H1 (cell line): Measurements from ENCODE around the gene ZDHHC22. TPM values are rescaled to one million over a fixed set of nuclear protein-coding genes. Genes with fewer than 3 reads are reported as not detected.

ENCODE experiments used
- MAFK ChIP-seq: IDR thresholded peaks from 2 replicates; pipeline ENCODE4 v1.6.1; 2012; ENCODE audit warnings: low read depth, mild to moderate bottlenecking, improper control_type of control experiment, low read length
- RBBP5 ChIP-seq: IDR thresholded peaks from 2 replicates; pipeline ENCODE4 v1.7.1; 2012; ENCODE audit warnings: low read depth, mild to moderate bottlenecking, inconsistent platforms, low read length, moderate library complexity, borderline replicate concordance
- SIN3A ChIP-seq, 2 experiments: IDR thresholded peaks in 1 of 2; conservative IDR thresholded peaks in 1 of 2; 2 replicates each; pipeline ENCODE4 v1.6.1; 2011 to 2012; ENCODE audit warnings: low read length in 2 of 2, improper control_type of control experiment in 1 of 2, low read depth in 1 of 2, mild to moderate bottlenecking in 1 of 2
- SUZ12 ChIP-seq: fragments of 200-600 bp; sonication (generic); IDR thresholded peaks from 2 replicates; pipeline ENCODE4 v1.6.1; 2012; ENCODE audit warnings: mild to moderate bottlenecking, inconsistent platforms, low read length, moderate library complexity, mixed read lengths
- TAF1 ChIP-seq: IDR thresholded peaks from 2 replicates; pipeline ENCODE4 v1.6.1; 2011; ENCODE audit warnings: mild to moderate bottlenecking, low read depth, low read length
- polyA plus RNA-seq, 7 experiments: library from polyadenylated mRNA; depleted of rRNA in 3 of 7; stranded (reverse) in 5 of 7; unstranded in 2 of 7; fragments of >200 nt in 5 of 7; fragments of 200-250 nt in 2 of 7; gene quantifications; 1 replicate in 5 of 7; 2 replicates in 1 of 7; 4 replicates in 1 of 7; pipeline versions ENCODE4 v1.2.1 to v1.2.3, GENCODE V29; 2011 to 2013; ENCODE audit warnings: missing spikeins in 2 of 7, mixed read lengths in 2 of 7
- total RNA-seq: library from RNA; stranded (reverse); fragmentation: NEBNext Ultra II Directional; extraction: Animal tissue kit (Norgen Biotek cat#: 25700); gene quantifications from 2 replicates; pipeline ENCODE4 v1.2.1, GENCODE V29; 2021
- TF ChIP-seq, protein P1 (sequence below): fragments of 300-600 bp; sonication (generic); IDR thresholded peaks from 2 replicates; pipeline ENCODE4 v1.7.1; 2012; ENCODE audit warnings: low read length, moderate library complexity, mild to moderate bottlenecking, inconsistent platforms; ENCODE audit not compliant: insufficient replicate concordance
- TF ChIP-seq, protein P2 (sequence below): IDR thresholded peaks from 2 replicates; pipeline ENCODE4 v1.6.1; 2012; ENCODE audit warnings: low read length, inconsistent platforms

The ZDHHC22 gene
- total and polyA plus RNA-seq, 2 of the 8 experiments (the other 6 are each of a cell fraction or from before 2014, with no cell fraction given): 23.8 to 55.2 TPM

DNA sequence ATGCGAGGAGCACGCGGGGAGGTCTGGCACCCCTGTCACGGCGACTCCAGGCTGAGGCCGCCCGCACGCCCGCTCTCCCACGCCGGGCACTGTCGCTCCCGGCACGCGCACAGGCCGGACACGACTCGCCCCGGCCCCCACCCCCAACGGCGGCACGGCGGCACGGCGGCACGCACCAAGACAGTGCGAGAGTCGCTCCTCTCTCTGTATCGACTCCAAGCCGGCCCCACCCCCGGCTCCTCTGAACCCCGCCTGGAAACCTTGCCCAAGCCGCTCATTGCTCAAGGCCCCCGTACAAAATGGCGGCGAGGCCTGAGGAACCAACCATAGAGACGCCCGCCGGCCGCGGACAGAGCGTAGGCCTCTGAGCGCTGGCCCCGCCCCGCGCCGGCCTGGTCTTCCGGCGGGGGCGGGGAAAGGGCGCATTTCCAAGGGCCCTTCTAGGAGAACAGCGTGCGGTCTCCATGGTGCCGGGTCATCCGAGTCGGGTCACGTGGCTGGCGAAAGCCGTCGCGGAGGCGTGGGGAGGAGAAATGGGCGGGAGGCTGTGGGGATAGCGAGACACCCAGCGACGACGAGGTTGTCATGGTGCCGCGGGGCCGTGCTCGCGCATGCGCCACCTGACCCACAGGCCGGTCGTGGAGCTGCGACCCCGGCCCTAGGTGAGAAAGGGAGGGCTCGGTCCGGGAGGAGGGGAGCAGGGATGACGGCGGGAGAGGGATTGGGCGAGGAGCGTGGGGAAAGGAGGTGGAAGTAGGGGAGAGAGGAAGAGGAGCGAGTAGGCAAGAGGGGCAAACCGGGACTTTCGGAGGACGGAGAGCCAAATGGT is 43.7 kb downstream of the ZDHHC22 start, which contains the start of gene CIPC (continued):
- TF ChIP-seq, protein P1, sequence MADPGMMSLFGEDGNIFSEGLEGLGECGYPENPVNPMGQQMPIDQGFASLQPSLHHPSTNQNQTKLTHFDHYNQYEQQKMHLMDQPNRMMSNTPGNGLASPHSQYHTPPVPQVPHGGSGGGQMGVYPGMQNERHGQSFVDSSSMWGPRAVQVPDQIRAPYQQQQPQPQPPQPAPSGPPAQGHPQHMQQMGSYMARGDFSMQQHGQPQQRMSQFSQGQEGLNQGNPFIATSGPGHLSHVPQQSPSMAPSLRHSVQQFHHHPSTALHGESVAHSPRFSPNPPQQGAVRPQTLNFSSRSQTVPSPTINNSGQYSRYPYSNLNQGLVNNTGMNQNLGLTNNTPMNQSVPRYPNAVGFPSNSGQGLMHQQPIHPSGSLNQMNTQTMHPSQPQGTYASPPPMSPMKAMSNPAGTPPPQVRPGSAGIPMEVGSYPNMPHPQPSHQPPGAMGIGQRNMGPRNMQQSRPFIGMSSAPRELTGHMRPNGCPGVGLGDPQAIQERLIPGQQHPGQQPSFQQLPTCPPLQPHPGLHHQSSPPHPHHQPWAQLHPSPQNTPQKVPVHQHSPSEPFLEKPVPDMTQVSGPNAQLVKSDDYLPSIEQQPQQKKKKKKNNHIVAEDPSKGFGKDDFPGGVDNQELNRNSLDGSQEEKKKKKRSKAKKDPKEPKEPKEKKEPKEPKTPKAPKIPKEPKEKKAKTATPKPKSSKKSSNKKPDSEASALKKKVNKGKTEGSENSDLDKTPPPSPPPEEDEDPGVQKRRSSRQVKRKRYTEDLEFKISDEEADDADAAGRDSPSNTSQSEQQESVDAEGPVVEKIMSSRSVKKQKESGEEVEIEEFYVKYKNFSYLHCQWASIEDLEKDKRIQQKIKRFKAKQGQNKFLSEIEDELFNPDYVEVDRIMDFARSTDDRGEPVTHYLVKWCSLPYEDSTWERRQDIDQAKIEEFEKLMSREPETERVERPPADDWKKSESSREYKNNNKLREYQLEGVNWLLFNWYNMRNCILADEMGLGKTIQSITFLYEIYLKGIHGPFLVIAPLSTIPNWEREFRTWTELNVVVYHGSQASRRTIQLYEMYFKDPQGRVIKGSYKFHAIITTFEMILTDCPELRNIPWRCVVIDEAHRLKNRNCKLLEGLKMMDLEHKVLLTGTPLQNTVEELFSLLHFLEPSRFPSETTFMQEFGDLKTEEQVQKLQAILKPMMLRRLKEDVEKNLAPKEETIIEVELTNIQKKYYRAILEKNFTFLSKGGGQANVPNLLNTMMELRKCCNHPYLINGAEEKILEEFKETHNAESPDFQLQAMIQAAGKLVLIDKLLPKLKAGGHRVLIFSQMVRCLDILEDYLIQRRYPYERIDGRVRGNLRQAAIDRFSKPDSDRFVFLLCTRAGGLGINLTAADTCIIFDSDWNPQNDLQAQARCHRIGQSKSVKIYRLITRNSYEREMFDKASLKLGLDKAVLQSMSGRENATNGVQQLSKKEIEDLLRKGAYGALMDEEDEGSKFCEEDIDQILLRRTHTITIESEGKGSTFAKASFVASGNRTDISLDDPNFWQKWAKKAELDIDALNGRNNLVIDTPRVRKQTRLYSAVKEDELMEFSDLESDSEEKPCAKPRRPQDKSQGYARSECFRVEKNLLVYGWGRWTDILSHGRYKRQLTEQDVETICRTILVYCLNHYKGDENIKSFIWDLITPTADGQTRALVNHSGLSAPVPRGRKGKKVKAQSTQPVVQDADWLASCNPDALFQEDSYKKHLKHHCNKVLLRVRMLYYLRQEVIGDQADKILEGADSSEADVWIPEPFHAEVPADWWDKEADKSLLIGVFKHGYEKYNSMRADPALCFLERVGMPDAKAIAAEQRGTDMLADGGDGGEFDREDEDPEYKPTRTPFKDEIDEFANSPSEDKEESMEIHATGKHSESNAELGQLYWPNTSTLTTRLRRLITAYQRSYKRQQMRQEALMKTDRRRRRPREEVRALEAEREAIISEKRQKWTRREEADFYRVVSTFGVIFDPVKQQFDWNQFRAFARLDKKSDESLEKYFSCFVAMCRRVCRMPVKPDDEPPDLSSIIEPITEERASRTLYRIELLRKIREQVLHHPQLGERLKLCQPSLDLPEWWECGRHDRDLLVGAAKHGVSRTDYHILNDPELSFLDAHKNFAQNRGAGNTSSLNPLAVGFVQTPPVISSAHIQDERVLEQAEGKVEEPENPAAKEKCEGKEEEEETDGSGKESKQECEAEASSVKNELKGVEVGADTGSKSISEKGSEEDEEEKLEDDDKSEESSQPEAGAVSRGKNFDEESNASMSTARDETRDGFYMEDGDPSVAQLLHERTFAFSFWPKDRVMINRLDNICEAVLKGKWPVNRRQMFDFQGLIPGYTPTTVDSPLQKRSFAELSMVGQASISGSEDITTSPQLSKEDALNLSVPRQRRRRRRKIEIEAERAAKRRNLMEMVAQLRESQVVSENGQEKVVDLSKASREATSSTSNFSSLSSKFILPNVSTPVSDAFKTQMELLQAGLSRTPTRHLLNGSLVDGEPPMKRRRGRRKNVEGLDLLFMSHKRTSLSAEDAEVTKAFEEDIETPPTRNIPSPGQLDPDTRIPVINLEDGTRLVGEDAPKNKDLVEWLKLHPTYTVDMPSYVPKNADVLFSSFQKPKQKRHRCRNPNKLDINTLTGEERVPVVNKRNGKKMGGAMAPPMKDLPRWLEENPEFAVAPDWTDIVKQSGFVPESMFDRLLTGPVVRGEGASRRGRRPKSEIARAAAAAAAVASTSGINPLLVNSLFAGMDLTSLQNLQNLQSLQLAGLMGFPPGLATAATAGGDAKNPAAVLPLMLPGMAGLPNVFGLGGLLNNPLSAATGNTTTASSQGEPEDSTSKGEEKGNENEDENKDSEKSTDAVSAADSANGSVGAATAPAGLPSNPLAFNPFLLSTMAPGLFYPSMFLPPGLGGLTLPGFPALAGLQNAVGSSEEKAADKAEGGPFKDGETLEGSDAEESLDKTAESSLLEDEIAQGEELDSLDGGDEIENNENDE: no peak
- TF ChIP-seq, protein P2, sequence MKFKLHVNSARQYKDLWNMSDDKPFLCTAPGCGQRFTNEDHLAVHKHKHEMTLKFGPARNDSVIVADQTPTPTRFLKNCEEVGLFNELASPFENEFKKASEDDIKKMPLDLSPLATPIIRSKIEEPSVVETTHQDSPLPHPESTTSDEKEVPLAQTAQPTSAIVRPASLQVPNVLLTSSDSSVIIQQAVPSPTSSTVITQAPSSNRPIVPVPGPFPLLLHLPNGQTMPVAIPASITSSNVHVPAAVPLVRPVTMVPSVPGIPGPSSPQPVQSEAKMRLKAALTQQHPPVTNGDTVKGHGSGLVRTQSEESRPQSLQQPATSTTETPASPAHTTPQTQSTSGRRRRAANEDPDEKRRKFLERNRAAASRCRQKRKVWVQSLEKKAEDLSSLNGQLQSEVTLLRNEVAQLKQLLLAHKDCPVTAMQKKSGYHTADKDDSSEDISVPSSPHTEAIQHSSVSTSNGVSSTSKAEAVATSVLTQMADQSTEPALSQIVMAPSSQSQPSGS: 0 out of 2 replicates have a peak, but pooled peaks have one; percentile 37
- TF ChIP-seq TAF1 (peak; percentile 75), SUZ12 (peak; percentile 27; the same call in 1 of the 2 replicates), MAFK (no peak), SIN3A (conservative IDR thresholded peaks at IDR 0.05 in 1 of 2, IDR thresholded peaks at IDR 0.05 in 1 of 2; ENCODE audit: low read depth in 1 of 2, low read length in 2 of 2) (peak; percentile 31 to 65; a peak in 2 of 4 replicates), RBBP5 (peak; percentile 90)
